SKM-1 (cell line): Measurements from ENCODE around the gene NUB1.

Source experiments
- DNase-seq: peaks from one replicate; lab custom pipeline; 2025; ENCODE audit not compliant: unreplicated experiment; lab: John Stamatoyannopoulos, UW

NUB1 gene

DNA sequence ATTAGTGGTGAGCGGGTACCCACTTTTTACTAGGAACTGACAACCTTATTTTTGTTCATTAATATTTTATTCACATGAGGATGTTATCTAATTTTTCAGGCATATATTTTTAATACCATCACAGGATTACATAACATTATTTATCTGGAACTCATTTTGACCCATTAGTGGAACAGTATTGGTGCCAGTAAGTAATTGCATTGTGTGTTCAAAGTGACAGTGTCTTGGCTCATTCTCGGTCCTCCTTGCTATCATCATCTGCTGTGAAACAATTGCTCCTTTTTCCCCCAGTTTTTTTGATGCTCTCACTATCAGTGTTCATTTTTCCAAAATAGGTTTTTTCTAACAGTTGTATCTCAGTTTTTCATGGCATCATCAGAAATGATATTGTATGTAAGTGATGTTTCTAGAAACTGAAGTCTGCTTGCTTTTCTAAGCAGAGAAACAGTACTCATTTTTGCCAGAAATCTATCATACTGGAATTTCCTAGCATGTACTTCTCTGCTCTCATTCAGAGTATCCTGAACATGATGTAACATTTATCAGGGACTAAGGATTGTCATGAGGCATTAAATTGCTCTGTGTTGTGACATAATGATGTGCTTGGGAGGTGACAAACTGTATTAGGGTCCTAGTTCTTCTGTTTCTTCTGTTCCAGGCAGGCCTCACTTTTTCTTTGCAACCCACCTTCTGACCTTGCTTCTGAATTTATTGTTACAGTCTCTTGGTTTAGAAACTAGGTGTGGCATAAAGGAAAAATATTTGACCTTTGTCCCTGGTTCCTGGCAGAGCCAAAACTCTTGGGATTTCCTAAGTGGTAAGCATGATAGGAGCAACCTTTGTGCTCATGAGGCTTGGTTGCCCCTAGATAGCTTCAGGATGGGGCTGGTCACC, 4.2 kb downstream of the NUB1 start:
- no peak for DNase-seq

DNA sequence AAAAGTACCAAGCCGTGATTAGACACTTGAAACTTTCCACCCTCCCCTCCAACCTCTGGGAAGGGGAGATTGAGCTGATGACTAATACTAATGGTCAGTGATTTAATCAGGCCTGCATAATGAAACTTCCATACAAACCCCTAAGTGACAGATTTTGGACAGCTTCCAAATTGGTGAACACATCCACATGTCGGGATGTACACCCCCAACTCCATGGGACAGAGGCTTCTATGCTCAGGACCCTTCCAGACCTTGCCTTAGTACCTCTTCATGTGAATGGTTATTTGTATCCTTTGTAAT, 4.8 kb downstream of the NUB1 start:
- no peak for DNase-seq

DNA sequence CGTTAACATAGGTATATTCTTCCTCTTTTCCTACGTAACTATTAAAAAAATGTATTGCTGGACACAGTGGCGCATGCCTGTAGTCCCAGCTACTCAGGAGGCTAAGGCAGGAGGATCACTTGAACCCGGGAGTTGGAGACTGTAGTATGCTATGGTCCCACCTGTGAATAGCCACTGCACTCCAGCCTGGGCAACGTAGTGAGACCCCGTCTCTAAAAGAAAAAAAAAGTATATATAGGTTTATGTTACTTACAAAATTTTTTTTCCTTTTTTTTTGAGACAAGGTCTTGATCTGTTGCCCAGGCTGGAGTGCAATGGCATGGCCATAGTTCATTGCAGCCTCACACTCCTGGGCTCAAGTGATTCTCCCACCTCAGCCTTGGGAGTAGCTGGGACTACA, 5.6 kb downstream of the NUB1 start:
- DNase-seq = no peak

DNA sequence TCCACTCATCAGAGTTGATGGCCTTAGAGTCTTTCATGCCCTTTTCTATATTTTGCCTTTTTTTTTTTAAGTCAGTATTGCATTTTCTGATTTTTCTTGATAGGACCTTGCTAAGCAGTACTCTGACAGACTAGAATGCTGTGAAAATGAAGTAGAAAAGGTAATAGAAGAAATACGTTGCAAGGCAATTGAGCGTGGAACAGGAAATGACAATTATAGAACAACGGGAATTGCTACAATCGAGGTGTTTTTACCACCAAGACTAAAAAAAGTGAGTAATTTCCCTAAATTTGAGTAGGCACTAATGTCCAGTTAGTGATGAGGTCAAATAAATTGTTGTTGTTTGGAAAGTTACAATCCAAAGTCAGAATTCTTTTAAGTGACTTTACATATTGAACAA, 7.4 kb downstream of the NUB1 start:
- no peak for DNase-seq

DNA sequence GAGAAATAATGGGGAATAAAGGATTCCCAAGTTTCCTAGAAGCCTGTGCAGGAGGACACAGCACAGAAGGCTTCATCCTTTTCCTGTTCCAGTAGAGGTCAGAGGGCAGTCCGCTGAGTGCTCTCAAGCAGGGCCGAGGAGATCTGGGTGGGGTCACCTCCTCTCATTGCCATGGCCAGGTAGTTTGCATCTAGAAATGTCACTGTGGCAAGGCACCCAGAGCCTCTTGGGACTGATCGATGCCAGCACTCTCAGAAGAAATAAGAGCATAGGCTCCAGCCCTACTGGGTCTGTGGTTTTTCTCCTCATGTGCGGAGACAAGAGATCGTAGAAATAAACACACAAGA, 7.9 kb downstream of the NUB1 start:
- DNase-seq = no peak

DNA sequence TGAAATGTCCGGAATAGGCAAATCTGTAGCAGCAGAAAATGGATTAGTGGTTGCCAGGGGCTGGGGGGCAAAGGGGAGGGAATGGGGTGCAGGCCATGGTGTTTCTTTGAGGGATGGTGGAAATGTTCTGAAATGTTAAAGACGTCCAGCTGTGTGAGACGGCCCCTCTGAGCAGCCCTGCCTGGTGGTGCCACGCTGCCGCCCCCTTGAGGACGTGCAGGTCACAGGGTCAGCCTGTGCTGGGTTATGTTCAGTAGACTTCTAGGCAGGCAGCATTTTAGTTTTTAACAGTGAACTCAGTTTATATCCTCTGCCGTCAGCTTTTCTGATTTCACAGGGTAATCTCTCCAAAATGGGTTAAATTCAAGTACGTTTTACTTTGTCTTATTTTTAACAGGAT, 9.4 kb downstream of the NUB1 start:
- DNase-seq = no peak

DNA sequence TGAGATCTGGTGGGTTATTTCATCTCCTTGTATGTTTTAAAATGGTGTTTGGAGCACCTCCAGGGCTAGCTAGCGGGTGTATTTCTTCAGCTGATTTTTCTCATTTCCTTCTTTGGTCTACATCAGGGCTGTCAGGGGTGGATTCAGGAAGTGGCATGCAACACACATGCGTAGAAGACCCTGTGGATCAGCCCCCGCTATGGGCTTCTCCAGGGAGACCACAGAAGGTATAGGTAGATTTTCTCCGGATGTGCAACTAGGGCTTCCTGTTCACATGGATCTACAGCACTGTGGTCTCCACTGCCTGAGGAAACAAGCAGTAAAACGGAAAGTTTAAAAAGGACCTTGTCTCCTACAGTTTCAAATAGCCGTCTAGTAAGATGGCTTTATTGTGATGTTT, 10.4 kb downstream of the NUB1 start:
- no peak for DNase-seq

DNA sequence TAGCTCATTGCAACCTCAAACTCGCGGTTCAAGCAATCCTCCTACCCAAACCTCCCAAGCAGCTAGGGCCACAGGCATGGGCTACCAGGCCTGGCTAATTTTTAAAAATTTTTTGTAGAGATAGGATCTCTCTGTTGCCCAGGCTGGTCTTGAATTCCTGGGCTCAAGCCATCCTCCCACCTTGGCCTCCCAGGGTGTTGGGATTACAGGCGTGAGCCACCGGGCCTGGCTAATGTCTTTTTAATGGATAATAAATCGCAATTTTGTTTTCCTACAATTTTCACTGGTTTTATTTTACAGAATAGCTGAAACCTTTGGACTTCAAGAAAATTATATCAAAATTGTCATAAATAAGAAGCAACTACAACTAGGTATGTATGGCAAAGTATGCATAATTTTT, 10.9 kb downstream of the NUB1 start:
- no peak for DNase-seq

DNA sequence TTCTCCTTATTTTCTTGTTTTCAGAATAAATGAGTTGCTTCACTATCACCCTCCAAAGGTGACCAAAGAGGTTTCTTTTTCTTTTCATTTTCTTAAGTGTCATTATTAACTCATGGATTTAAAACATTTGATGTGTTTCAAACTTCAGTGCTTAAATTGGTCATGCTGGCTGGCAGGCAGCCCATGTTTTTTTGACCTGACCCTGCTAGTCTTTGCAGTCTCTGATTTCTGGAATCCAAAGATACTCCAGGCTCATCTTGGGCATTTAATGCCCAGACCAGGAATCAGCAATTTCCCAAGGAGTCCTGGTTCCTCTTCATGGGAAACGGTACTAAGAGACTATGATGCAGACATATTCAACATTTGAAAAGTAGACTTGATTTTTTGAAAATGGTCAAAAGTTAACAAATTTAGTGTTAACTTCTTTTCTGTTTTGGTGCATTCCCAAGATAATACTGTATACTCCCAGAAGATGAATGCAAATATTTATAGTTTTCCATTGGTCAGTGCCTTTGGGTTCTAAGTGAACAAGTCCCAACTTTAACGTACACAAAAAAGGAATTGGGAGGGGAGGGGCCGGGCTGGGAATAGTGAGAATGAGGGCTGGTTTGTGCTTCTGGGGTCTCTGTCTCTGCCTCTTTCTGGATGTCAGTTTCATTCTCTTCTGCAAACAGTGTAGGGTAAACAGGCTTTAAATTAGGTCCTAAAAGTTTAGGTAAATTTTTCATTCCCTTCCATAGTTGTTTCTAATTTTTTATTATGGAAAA, 19.8 kb downstream of the NUB1 start:
- no peak for DNase-seq

DNA sequence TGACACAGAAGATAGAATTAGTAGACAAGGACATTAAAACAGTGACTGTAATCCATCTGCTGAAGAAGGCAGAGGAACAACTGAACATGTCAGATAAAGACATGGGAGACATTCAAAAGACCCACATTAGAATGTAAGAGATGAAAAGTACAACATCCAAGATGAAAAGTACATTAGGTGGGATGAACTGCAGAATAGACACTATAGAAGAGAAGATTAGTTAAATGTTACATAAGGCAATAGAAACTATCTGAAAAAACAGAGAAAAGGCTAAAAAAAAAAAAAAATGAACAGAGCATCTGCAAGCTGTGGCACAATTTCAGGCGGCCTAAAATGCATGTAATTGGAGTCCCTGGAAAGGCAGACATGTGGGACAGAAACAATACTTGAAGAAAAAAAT, 21.6 kb downstream of the NUB1 start:
- DNase-seq = no peak

DNA sequence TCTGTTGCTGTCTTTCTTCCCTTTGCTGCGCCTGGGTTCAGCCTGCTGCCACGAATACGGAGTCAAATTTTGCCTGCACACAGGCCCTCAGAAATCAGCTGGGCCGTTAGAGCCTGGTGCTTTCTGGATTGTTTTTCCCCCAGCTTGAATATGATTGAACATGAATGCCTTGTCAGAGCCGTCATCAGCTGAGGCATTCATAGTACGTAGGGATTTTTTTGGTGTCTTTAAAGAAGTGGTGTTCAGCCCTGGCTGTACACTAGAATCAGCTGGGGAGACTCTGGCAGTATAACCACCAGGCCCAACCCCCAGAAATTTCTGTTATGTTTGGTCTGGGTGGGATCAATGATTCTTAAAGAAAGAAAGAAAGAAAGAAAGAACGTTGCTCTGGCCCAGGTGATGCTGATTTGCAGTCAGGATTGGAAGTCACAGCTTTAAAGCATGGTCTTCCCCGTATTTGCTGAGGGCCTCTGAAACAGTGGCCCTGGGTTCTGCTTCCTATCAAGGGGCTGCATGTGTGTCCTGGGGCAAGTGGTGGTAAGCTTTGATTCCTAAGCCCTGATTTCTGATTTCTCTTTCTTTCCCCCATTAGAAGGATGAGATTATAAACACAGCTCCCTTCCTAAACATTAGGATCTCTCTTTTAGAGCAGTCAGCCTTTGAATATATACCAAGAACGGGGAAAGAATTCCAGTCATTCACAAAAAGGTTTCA, 24.7 kb downstream of the NUB1 start:
- DNase-seq = no peak

DNA sequence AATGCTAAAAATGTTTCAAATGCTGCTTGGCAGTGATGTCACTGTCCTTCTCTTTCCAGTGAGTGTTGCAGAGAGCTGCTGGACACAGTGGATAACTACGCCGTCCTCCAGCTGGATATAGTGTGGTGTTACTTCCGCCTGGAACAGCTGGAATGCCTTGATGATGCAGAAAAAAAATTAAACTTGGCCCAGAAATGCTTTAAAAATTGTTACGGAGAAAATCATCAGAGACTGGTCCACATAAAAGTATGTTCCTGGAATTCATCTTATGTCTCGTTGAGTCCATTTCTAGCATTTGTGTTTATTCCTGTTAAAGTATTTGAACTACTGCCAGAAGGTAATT, 25.2 kb downstream of the NUB1 start:
- no peak for DNase-seq

DNA sequence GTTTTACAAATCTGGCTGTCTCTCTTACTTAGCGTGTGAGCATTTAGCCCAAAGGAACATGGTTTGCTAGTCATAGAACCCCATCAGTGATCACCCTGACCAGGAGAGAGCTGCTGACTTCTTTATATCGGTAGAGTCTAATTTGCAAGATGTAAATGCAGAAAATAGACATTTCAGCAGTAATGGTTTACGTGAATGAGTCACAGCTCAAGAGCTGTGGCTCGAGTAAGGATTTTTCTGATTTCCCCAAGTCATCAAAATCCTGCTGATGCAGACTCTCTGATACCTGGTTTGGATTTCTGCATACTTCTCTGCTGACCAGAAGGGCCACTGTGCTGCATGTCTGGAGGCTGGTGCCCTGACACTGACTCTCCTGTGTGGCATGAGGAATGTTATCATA, 25.7 kb downstream of the NUB1 start:
- no peak for DNase-seq

DNA sequence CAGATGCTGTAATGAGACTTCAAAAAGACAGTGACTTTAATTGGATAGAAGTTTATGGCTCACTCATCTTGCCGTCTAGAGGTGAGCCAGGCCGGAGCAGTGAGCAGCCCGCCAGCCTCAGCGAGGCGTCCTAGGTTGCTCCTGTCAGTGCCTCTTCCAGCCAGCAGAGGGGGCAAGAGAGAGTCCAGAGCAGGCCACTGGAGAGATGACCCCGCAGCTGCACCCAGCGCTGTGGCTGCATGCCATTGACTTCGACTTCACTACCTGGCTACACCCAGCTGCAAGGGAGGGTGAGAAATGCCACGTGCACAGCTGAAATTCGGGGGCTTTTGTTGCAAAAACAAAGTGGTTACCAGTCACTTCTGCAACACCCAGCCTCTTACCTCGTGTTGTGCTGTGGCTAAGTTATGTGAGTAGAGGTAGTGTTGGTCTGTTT, 26.5 kb downstream of the NUB1 start:
- no peak for DNase-seq

DNA sequence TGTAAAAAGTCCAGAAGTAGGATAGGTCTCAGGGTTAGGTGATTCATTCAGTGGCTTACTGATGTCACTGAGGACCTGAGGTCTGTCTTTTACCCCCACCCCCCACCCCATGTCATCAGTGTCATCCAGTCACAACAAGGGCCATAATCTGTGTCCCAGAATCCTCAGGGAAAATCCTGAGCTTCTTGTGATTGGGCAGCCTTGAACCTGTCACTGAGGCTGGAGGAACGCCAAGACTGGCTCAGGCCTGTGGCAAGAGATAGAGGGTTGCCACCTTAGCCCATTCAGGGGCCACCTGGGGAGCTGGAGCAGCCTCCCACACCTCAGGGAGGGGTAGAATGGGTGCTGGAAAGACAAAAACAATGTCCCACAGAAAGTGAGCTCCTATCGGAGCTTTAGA, 29.7 kb downstream of the NUB1 start:
- no peak for DNase-seq

DNA sequence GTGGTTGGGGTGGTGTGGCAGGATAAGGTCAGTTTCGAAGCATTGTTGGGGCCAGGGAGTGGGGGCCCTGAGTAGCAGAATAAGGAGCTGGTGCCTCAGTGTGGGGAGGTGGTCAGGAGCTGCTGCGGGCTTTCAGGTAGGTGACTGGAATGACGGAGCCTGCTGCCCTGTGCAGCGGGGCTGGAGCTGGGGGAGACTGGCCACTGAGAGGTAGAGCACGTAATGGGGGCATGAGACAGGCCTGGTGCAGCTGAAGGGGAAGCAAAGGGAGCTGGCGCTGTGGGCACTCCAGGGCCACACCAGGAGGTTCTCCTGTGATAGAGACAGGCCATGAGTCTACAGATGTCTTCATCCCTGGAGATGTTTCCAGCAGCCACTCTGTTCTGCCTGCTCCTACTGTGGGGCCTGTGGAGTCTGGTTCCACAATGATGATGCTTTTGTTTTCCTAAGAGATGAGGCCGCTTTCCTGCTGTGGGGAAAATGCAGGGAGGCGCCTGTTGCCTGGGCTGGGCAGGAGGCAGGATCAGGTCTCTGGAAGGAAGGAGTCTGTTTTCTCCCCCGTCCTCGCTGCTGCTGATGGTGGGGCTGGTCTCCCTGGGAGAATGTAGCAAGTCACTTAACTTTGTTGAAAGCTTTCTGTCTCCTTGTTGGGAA, 31.1 kb downstream of the NUB1 start:
- DNase-seq = no peak

DNA sequence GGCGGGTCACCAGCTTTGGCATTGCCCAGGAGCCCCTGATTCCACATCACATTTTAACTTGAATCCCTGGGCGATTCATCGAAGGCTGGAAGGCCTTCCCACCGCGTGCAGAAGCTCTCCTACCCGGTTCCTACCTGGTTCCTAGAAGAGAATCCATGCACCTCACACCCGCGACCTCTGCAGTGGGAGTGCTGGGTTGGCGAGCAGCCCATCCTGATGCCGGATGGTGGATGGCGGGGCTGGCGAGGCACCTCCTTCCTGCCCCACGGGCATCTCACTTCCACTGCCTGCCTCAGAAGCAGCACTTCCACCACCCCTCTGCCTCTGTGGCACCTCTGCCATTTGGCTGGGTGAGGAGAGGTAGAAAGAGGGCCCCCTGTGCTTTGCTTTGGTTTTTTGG, 32.0 kb downstream of the NUB1 start:
- no peak for DNase-seq

DNA sequence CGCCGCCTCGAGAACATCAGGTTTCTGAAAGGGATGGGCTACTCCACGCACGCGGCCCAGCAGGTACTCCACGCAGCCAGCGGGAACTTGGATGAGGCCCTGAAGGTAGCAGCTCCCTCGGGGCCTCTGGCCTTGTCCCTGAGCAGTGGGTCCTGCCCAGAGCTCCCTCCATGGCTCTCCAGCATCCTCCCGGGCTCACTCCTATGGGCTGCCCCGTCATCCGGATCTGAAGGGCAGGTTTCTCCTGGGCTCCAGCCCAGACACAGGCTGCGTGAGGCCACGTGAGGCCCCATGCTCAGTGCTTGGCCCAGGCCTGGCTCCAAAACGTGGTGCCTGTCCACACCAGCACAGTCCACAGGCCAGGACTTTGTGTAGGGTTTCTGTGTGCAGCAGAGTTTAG, 32.5 kb downstream of the NUB1 start:
- no peak for DNase-seq

DNA sequence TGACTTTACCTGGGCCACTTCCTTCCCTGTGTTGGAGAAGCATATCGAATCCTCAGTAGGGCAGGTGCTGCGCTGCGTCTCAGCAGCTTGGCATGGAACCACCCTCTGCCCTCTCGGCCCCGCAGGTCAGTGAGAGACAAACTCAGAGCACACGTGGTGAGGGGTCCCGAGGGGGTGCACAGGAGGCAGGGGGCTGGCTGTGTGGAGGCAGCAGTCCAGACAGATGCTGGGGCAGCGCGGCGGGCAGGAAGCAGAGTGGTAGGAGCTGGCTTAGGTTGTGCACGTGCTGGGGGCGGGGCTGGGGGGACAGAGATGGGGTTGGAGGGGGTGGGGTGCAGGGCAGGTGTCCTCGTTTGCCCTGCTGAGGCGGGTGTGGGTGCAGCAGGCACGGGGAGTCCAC, 33.1 kb downstream of the NUB1 start:
- no peak for DNase-seq

DNA sequence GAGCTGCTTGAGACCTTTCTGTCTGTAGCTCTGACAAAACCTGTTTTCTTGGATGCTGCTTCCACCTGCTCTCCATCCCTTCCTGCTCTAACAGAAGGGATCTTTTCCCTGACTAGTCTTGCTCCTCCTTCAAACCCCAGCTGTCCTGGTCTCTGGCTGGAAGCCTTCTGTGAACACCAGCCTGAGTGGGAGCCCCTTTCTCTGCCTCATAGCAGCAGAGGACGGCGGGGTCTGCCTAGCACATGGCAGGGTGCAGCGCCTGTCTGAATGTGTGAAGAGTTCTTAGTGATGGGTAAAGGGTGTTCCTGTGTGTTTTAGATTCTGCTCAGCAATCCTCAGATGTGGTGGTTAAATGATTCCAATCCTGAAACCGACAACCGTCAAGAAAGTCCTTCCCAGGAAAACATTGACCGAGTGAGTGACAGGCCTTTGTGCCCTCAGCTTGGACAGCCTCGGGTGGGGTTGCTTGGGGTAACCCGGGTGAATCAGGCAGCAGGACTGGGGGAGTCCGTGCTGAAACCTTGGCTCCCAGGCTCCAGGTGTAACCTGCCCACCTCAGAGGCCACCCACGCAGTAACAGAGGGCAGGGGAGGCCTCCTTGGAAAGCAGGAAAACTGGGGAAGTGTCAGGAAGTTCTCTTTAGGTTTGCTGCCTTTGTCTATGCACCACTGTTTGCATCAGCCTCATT, 34.1 kb downstream of the NUB1 start:
- DNase-seq = no peak

DNA sequence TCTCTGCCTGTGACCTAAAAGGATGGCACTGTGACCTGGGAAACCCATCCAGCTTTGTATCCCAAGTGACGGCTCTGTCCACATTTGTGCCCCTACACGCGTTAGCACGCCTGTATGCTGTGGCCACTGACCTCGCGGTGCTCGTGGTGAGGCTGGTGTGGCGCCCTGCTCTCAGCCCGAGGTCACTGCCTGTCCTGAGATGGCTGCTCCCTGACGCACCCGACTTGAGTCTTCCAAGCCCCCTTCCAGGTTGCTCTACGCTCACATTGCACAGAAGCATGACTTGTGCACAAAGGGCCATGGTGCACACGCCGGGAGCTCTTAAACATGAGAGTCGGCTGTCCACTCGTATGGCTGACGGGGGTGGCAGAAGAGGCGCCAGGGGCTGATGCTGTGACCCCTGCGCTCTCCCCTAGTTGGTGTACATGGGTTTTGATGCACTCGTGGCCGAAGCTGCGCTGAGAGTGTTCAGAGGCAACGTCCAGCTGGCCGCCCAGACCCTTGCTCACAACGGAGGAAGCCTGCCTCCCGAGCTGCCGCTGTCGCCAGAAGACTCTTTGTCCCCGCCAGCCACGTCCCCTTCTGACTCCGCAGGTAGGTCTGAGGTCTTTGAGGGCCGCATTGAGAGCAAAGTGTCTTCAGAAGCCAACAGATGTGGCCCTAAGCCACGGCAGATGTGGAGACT, 34.7 kb downstream of the NUB1 start:
- no peak for DNase-seq
